ENCODE data around the gene EDN1. TPM values are rescaled to one million over a fixed set of nuclear protein-coding genes. Genes with fewer than 3 reads are reported as not detected.

EDN1 gene
- total RNA-seq, 4 donors from 2014 or later, result 3.0 to 11.8 (median 5.9) TPM

DNA sequence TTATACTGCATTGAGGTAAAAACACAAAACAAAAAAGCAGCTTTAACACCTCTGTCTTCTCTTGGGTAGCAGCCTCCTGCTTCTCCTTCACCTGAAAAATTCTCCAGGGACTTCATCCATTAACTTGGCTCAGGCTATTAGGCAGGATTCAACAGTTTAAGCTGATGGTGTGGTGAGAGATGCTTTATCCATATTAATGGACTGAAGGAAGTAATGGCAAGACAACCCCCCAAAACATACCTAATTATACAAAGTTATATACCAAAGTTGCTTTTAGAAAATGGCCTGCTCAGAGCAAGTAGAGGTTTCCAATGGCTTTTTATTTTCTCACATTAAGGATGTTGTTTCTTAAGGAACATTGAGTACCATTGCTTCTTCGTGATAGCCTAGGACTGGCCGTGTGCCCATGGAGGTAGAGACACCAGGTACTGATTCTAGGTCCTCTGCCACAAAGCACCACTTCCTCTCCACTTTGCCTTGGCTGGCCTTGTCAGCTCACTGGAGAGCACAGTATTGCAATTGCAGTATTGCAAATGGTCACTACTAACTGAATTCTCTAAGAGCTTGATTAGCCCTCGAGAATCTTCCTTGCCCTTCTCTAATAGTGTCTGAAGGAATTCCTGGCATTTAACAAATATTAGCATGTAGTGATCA, 7.3 kb downstream of the EDN1 start:
- no peak for TF ChIP-seq POLR2A (IDR thresholded peaks at IDR 0.05)
- TF ChIP-seq, protein P1, sequence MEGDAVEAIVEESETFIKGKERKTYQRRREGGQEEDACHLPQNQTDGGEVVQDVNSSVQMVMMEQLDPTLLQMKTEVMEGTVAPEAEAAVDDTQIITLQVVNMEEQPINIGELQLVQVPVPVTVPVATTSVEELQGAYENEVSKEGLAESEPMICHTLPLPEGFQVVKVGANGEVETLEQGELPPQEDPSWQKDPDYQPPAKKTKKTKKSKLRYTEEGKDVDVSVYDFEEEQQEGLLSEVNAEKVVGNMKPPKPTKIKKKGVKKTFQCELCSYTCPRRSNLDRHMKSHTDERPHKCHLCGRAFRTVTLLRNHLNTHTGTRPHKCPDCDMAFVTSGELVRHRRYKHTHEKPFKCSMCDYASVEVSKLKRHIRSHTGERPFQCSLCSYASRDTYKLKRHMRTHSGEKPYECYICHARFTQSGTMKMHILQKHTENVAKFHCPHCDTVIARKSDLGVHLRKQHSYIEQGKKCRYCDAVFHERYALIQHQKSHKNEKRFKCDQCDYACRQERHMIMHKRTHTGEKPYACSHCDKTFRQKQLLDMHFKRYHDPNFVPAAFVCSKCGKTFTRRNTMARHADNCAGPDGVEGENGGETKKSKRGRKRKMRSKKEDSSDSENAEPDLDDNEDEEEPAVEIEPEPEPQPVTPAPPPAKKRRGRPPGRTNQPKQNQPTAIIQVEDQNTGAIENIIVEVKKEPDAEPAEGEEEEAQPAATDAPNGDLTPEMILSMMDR (IDR thresholded peaks at IDR 0.05), result no peak
- no peaks in the 10 kb centered on the region for H3K9me3 ChIP-seq
- H3K36me3 ChIP-seq, result peaks cover 0 to 12% (median 0%) of the 10 kb centered on the region in 3 donors
- intact Hi-C loops (cut with DNase I), result no loop called here
- no peak overlapping the region for H3K27ac ChIP-seq
- no peak overlapping the region for H3K4me3 ChIP-seq
- H3K4me1 ChIP-seq, result peaks cover 0 to 31% (median 0%) of the 10 kb centered on the region in 3 donors
- no peak for DNase-seq
- H3K27me3 ChIP-seq, result peaks cover 0 to 4% (median 0%) of the 10 kb centered on the region in 4 donors
- WGBS, 2 donors, result 63 to 76% methylated on average over 3 of the region's 3 CpGs

DNA sequence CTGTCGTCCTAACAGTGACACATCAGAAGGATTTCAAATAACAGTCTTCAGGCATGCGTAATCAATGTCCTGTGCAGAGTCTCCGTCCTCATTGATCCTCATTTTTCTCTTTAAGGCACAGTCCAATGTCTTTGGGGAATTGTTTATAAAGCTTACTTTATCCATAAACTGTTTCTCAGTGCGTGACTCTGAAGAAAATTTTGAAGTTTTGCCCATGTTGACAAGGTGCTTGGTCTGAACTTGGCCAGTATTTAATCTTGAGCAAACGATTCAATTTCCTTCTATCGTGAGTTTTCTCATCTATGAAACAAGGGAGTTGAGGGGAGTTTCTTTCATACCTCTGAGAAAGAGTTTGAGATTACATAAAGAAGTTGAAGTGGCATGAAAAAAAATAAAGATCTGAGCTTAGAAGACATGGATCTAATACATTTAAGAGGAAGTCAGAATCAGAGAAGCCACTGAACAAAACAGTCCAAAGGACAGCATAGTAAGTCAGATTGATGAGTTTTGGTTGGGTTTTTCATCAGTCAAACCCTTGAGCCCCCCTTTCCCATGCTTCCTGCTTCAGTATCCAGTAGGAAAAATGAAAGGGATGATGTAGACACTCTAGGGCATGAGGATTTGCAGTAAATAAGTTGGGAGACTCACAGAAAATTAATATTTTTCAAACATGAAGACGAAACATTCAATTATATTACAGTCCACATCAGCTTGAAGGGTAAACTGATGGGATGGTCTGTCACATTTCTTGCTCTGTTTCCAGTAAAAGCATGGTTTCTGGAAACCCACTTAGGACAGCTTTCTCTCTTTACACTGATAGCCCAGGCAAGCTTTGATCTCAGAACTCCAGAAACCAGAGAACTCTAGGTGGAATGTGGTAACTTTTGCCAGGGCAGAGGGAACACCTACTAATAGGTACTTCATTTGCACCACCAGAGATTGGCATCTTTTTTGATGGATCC, 8.1 kb downstream of the EDN1 start:
- 78 to 82% methylated on average over 7 of the region's 7 CpGs for WGBS, 2 donors
- H3K27ac ChIP-seq, result no peak overlapping the region
- intact Hi-C loops (cut with DNase I), result no loop called here

DNA sequence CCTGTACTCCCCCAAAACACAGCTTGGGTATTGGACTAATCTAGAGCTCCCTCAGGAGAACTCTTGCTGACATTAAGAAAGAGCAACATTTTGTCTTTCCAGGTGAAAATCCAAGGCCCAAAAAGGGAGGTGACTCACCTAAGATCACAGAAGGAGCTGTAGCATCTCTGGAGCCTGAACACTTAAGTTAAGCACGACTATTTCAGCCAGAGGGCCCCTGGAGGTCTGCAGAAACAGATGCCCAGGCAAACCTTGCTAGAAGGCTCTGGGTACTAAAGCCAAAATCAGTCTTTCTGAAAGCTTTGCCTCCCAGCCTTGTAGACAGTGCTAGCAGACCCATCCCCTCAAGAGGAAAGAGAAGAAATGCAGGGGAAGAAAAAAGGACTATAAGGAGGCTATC, 8.8 kb downstream of the EDN1 start:
- intact Hi-C loops (cut with DNase I), result no loop called here
- Histone ChIP-seq H3K27me3 (no peaks in the 10 kb centered on the region), H3K27ac (no peak overlapping the region), H3K4me1 (peaks cover 0 to 17% (median 0%) of the 10 kb centered on the region in 3 donors), H3K36me3 (peaks cover 0 to 12% (median 0%) of the 10 kb centered on the region in 3 donors), H3K4me3 (no peak overlapping the region), H3K9me3 (no peaks in the 10 kb centered on the region)
- no peak for DNase-seq
- WGBS, 2 donors, result 50 to 67% methylated on average over 1 of the region's 1 CpG
- TF ChIP-seq, protein P1 (IDR thresholded peaks at IDR 0.05), result no peak
- no peak for TF ChIP-seq POLR2A (IDR thresholded peaks at IDR 0.05)

More for the DNA sequence above, 8.1 kb downstream of the EDN1 start:
- Histone ChIP-seq H3K36me3 (peaks cover 0 to 12% (median 0%) of the 10 kb centered on the region in 3 donors), H3K9me3 (no peaks in the 10 kb centered on the region), H3K27me3 (no peaks in the 10 kb centered on the region), H3K4me1 (peaks cover 0 to 24% (median 0%) of the 10 kb centered on the region in 3 donors), H3K4me3 (no peak overlapping the region)
- DNase-seq, result no peak
- TF ChIP-seq, protein P1 (IDR thresholded peaks at IDR 0.05), result no peak
- no peak for TF ChIP-seq POLR2A (IDR thresholded peaks at IDR 0.05)

DNA sequence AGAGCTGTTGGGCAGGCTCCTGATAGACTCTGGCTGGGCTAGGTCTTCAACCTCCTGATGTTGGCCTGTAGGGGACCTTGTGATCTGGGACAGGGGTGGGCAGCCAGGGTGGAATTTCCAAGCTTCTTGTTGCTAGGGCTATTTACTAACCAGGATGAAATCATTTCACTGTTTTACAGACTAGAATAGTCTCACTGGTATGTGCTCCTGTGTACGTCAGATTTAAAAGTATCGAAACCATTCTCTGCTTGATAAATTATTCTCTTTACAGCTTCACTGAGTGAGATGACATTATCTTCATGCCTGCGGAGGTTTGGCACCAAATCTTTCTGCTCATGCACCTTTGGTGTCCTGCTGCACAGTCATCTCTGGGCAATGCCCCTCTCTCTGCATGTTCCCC, 10.9 kb downstream of the EDN1 start:
- H3K4me1 ChIP-seq, result peaks cover 0 to 7% (median 0%) of the 10 kb centered on the region in 3 donors
- H3K4me3 ChIP-seq, result no peak overlapping the region
- no peaks in the 10 kb centered on the region for H3K27me3 ChIP-seq
- TF ChIP-seq, protein P1 (IDR thresholded peaks at IDR 0.05), result no peak
- no peak for TF ChIP-seq POLR2A (IDR thresholded peaks at IDR 0.05)
- intact Hi-C loops (cut with DNase I), result no loop called here
- H3K9me3 ChIP-seq, result no peaks in the 10 kb centered on the region
- peaks cover 0 to under 1% (median 0%) of the 10 kb centered on the region in 3 donors for H3K36me3 ChIP-seq
- H3K27ac ChIP-seq, result no peak overlapping the region
- no peak for DNase-seq
- 88 to 91% methylated on average over 3 of the region's 3 CpGs for WGBS, 2 donors

DNA sequence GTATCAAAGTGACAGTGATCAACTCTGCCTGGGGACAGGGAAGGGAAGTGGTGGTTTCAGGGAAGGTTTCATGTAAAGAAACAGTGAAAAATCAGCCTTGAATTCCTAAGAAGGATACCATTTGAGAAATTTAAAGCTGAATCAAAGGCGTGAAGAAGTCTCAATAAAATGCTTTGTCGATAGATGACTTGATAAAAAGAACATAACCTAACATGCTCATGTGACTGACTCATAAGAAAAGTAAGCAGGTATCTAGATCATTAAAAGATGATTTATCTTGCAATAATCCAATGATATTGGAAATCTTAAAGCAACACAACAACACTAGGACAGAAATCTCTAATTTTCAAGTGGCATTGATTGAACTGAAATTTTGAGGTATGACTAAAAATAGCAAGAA, 14.3 kb downstream of the EDN1 start:
- H3K9me3 ChIP-seq, result no peaks in the 10 kb centered on the region
- H3K27me3 ChIP-seq, result no peaks in the 10 kb centered on the region
- intact Hi-C loops (cut with DNase I), result no loop called here
- H3K36me3 ChIP-seq, result no peaks in the 10 kb centered on the region
- H3K27ac ChIP-seq, result no peak overlapping the region
- no peak overlapping the region for H3K4me3 ChIP-seq
- no peaks in the 10 kb centered on the region for H3K4me1 ChIP-seq
- 46 to 69% methylated on average over 2 of the region's 2 CpGs for WGBS, 2 donors
- TF ChIP-seq, protein P1 (IDR thresholded peaks at IDR 0.05), result no peak
- TF ChIP-seq POLR2A (IDR thresholded peaks at IDR 0.05), result no peak
- no peak for DNase-seq
